HG02610 (cell line): Measurements from ENCODE around the gene MROH7.

ENCODE experiments used
- ATAC-seq: cut with Tn5 transposase; IDR thresholded peaks from one replicate; pipeline ENCODE4 v1.9.1; 2021; ENCODE audit warnings: mild to moderate bottlenecking, moderate library complexity; ENCODE audit not compliant: unreplicated experiment

MROH7 gene

DNA sequence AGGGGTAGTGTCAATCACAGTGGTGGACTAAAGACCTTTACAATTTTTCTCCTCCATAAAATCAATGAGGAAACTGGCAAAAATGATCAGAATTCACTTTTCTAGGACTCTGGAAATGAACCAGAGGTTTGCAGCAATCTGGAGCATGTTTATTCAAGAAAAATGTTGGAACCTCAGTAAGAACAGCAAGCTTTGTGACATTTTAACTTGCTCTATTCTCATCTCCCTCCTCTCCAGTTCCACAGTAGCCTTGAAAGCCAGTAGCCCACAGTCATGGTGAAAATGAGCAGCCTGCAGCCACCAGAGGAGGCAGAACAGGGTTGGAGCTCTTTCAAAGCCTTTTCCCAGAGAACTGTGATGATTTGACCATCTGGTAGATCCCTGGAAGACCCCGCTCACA lies 83.2 kb downstream of the MROH7 start:
- ATAC-seq = no peak

DNA sequence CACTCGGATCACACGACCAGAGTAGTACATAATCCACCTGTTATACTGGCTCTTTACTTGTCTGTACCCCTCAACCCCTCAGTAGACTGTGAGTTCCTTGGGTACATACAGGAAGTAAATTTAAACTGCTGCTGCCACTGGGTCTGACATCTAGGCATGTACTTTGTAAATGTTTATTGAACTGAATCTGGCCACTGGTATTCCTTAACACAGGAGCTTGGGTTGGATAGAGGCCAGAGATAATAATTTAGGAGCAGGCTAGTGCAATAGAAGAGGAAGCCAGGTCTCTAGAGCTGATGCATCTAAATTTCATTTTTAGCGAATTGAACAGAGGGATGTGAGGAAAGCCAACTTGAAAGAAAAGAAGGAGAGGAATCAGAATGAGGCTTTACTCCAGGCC lies 86.4 kb downstream of the MROH7 start:
- ATAC-seq = no peak

GRCh38 chr1:54736685-54737084 lies 95.1 kb downstream of the MROH7 start:
- no peak for ATAC-seq

- ATAC-seq = no peak
Measured at GRCh38 chr1:54738244-54738643, 96.7 kb downstream of the MROH7 start.

- ATAC-seq = no peak
Measured at GRCh38 chr1:54741531-54741930, 99.9 kb downstream of the MROH7 start.

DNA sequence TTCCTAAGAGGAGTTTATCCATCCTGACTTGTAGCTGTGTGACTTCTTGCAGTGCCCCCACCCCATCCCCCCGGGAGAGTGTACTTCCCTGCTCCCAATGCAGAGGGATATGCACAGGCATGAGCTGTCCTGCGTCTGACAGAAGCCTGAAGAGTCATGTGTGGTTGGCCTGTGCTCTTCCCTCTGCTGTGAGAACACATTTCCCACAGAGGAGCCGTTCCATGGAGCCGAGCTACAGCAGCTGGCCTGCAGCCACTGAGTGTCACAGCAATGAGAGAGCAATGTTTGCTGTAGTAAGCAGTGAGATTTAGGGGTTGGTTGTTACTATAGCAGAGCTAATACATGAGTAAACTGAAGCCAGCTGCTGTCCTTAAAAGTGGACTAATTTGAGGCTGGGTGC lies 100.7 kb downstream of the MROH7 start:
- ATAC-seq = no peak

DNA sequence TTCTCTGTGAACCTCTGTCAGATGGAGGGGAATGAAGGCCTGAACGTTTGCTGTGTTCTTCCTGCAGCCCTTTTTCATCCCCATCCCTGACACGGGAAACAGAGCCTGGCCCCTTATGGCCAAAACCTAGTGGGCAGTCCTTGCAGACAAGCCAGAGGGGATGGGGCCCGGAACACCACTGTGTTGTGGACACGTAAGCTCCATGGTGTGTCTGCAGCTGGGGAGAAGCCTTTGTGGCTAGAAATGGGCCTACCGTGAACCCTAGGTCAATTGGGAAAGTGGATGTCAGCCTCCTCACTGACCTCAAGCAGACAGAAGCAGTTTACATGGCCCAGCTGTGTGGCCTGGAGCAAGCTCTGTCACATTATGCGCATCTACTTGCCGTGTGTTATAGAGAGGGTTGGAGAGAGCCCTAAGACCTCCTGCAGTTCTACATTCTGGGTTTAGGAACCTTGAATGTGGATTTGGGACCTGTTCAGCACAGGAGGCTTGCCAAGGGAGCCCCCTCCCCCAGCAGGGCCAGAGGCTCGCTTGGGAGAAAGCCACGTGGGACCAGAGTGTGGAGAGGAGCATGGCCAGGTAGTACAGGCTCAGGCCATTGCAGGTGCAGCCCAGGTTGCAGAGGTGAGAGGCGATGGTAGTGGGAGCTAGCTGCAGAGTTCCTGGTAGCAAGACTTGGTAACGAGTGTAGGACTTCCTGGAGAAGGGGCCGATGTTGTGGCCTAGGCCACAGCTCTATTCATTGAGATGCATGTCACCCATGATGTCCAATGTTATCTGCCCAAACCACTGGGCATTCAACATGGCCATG lies 102.0 kb downstream of the MROH7 start:
- no peak for ATAC-seq

GRCh38 chr1:54744696-54745095 lies 103.1 kb downstream of the MROH7 start:
- no peak for ATAC-seq

DNA sequence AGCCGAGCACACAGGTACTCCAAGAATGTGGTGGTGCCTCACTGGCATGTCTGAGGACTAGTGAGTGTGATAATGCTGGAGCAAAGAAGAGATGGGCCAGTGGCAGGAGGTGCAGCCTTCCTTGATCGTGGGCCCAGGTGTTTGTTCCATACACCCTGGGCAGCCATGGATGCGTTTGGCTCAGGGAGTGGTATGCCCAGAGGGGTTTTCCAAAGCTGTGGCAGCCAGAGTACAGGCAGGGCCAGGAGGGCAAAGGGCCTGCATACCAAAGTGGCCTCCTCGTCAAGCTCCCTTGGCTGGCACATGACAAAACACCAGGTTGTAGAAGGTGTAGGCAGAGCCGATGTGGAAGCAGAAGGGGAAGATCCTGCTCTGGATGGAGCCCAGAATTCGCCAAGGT lies 103.7 kb downstream of the MROH7 start:
- ATAC-seq = no peak

GRCh38 chr1:54745864-54746263 lies 104.3 kb downstream of the MROH7 start:
- no peak for ATAC-seq

- no peak for ATAC-seq
Measured at GRCh38 chr1:54748094-54748835, 106.7 kb downstream of the MROH7 start.

DNA sequence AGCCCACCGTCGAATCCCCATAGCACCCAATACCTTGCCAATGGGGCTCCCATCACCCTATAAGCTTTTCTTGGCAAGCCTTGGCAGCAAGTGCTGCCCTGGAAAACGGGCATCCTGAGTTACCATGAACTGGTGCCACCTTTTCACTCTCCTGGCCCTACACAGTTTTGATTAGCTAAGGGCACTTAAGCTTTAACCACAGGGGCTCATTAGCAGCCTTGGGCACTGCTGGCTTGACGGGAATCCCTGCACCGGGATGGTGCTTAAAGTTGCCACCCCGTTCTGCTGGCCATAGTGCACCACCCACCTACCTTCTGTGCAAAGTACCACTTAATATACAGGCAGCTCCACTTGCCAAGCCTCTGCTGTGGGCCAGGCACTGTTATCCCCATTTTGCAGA lies 109.0 kb downstream of the MROH7 start:
- ATAC-seq = no peak

DNA sequence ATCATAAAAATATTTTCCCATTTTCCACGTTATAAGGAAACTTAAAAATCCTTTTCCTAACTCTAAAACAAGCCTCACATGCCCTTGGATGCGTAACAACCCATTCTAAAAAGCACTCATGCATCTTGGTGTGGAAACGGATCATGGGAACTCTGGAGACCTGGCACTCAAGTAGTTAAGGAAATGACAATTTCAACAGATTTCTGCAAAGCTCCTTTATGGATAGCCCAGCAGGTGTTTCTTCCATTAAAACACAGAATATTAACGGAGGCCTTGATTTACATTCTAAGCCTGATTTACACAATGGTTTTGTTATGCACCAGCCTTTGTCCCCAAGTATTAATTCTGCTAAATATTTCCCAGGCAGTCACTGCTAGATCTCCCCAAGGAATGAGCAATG lies 109.8 kb downstream of the MROH7 start:
- ATAC-seq = no peak

- ATAC-seq = no peak
Measured at GRCh38 chr1:54754045-54754444, 112.5 kb downstream of the MROH7 start.

- ATAC-seq = no peak
Measured at GRCh38 chr1:54754486-54755285, 113.1 kb downstream of the MROH7 start.

DNA sequence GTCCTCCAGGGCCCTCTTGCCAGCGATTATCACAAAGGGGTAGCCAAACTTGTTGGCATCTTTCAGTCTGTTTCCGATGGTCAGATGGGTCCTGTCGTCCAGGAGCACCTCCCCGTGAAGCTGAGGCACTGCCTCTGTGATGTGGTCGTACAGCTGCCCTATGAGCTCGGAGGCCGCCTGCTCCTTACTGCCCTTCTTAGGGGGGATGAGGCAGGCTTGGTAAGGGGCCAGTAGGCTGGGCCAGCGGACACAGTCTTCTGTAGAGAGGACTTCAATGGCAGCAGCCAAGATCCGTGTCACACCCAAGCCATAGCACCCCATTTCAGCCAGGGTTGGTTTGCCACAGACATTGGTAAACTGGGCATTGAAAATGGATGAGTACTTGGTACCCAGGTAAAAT lies 116.2 kb downstream of the MROH7 start:
- ATAC-seq = no peak

DNA sequence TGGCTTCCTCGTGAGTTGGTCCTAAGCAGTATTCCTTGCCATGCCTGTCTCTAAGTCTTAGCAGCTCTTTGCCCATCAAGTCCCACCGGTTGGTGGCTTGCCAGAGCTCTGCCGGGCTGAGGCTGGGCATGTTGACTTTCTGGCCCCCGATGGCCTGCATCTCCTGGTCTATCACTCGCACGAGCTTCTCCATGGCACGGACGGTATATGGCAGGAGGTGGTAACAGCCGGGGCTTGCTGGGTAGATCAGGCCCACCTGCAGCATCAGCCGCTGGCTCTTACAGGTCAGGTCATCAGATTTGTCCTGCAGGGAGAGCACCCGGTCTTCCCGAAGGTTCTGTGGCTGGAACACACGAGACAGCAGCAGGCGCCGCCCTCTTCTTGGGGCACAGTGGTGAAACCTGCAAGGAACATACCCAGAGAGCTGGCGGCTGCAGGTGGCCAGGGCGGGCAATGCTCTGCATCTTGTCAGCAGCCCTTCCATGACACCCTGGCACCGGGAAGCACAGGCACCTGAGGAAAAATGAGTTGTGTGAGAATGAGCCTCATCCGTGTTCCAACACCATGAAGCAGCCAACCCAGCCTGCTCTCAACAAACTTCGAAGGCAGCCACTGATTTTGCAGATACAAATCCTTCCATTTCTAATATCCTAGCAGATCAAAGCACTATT lies 117.2 kb downstream of the MROH7 start:
- ATAC-seq = no peak
